ENCODE measurements around the gene ZNF526. TPM values are rescaled to one million over a fixed set of nuclear protein-coding genes. Genes with fewer than 3 reads are reported as not detected.

The ZNF526 gene
- total RNA-seq, 2 donors from 2014 or later, result 7.9 to 10.3 TPM

DNA sequence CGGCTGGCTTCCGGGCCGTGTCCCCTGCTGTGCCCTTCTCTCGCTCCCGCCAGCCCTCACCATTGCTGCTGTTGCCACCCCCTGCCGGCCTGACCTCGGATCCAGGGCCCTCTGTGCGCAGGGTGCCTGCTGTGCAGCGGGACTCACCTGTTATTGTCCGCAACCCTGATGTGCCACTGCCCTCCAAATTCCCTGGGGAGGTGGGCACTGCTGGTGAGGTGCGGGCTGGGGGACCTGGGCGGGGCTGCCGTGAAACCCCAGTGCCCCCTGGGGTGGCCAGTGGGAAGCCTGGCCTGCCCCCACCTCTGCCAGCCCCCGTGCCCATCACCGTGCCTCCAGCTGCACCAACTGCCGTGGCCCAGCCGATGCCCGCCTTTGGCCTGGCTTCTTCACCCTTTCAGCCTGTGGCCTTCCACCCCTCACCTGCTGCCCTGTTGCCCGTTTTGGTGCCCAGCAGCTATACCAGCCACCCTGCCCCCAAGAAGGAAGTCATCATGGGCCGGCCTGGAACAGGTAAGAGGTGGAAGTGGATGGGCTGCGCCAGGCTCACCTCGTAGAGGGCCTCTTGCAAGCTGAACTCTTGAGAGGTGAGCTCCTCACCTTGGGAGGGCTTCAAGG is 54.1 kb downstream of the ZNF526 start:
- TF ChIP-seq, protein P1, sequence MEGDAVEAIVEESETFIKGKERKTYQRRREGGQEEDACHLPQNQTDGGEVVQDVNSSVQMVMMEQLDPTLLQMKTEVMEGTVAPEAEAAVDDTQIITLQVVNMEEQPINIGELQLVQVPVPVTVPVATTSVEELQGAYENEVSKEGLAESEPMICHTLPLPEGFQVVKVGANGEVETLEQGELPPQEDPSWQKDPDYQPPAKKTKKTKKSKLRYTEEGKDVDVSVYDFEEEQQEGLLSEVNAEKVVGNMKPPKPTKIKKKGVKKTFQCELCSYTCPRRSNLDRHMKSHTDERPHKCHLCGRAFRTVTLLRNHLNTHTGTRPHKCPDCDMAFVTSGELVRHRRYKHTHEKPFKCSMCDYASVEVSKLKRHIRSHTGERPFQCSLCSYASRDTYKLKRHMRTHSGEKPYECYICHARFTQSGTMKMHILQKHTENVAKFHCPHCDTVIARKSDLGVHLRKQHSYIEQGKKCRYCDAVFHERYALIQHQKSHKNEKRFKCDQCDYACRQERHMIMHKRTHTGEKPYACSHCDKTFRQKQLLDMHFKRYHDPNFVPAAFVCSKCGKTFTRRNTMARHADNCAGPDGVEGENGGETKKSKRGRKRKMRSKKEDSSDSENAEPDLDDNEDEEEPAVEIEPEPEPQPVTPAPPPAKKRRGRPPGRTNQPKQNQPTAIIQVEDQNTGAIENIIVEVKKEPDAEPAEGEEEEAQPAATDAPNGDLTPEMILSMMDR (IDR thresholded peaks at IDR 0.05), result no peak
- peaks cover 30% of the 10 kb centered on the region for H3K36me3 ChIP-seq
- no peak overlapping the region for H3K4me3 ChIP-seq
- ATAC-seq (ENCODE audit: insufficient number of reproducible peaks, low FRiP score, low read depth) (no peak), DNase-seq (ENCODE audit: low spot score) (no peak)
- H3K9me3 ChIP-seq, result no peaks in the 10 kb centered on the region
- no peak overlapping the region for H3K27ac ChIP-seq
- peaks cover 50 to 84% of the 10 kb centered on the region in 2 donors for H3K4me1 ChIP-seq (ENCODE audit: control insufficient read depth in 1 of 2, low read depth in 2 of 2)
- no peaks in the 10 kb centered on the region for H3K27me3 ChIP-seq (replicated peaks; ENCODE audit: insufficient read depth)

DNA sequence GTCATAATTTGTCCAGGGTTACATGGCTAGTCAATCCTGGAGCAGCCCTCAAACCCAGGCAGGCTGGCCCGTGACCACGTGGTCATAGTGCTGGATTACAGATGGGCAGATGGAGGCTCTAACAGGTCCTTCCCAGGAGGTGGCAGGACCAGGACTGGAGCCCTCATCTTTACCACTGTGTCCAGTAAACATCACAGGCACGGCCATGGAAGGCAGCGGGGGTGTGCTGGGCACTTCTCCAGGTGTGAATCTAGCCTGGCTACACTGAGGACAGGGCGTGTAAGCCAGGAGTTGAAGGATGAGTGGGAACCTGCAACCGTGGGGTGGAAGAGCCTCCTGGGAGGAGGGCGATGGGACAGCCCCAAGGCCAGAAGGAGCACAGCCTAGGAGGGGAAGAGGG is 55.0 kb downstream of the ZNF526 start:
- TF ChIP-seq, protein P1 (IDR thresholded peaks at IDR 0.05), result no peak
- Histone ChIP-seq H3K9me3 (no peaks in the 10 kb centered on the region), H3K36me3 (peaks cover 30% of the 10 kb centered on the region), H3K4me1 (ENCODE audit: control insufficient read depth in 1 of 2, low read depth in 2 of 2) (peaks cover 50 to 83% of the 10 kb centered on the region in 2 donors), H3K27ac (peak overlapping the region; percentile 14 to 31), H3K4me3 (no peak overlapping the region), H3K27me3 (replicated peaks; ENCODE audit: insufficient read depth) (no peaks in the 10 kb centered on the region)
- DNase-seq (ENCODE audit: low spot score), result no peak
- no peak for ATAC-seq (ENCODE audit: insufficient number of reproducible peaks, low FRiP score, low read depth)

DNA sequence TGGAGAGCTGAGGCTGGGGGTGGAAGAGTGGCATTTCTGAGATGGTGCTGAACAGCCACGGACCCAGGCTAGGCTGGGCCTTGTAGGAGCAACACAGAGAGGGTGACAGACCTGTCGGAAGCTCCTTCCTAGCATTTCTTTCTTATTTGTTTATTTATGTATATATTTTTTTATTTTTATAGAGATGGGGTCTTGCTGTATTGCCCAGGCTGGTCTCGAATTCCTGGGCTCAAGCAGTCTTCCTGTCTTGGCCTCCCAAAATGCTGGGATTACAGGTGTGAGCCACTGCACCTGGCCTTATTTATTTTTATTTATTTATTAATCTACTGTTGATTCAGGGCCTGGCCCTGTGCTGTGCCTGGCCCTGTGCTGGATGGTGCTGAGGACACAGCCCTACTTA is 55.4 kb downstream of the ZNF526 start:
- no peak for ATAC-seq (ENCODE audit: insufficient number of reproducible peaks, low FRiP score, low read depth)
- no peak for DNase-seq (ENCODE audit: low spot score)
- H3K9me3 ChIP-seq, result no peaks in the 10 kb centered on the region
- H3K27ac ChIP-seq, result peak overlapping the region; percentile 91 to 95
- H3K4me1 ChIP-seq (ENCODE audit: control insufficient read depth in 1 of 2, low read depth in 2 of 2), result peaks cover 49 to 79% of the 10 kb centered on the region in 2 donors
- H3K4me3 ChIP-seq, result no peak overlapping the region
- H3K27me3 ChIP-seq (replicated peaks; ENCODE audit: insufficient read depth), result no peaks in the 10 kb centered on the region
- H3K36me3 ChIP-seq, result peaks cover 30% of the 10 kb centered on the region
- TF ChIP-seq, protein P1 (IDR thresholded peaks at IDR 0.05), result no peak

DNA sequence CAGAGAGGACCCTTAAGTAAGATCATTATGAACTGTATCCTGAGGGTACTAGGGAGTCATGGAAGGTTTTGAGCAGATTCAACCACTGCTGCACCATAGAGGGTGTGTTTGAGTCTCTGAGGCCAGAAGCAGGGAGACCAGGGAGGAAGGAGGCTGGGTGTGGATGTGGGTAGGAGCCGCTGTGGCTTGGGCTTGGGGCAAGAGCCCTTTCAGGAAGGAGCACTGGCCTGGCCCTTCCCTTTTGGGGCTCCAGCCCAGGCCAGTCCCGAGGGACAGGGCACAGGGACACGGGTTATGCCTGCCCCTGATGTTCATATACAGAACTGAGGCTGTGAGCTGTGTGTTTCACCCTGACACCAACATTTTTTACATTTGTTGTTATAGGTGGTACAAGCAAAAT is 56.2 kb downstream of the ZNF526 start:
- H3K27me3 ChIP-seq (replicated peaks; ENCODE audit: insufficient read depth), result no peaks in the 10 kb centered on the region
- TF ChIP-seq, protein P1 (IDR thresholded peaks at IDR 0.05), result no peak
- H3K9me3 ChIP-seq, result no peaks in the 10 kb centered on the region
- peaks cover 30% of the 10 kb centered on the region for H3K36me3 ChIP-seq
- H3K27ac ChIP-seq, result peak overlapping the region; percentile 91 to 95
- ATAC-seq (ENCODE audit: insufficient number of reproducible peaks, low FRiP score, low read depth) (no peak), DNase-seq (ENCODE audit: low spot score) (no peak)
- H3K4me1 ChIP-seq (ENCODE audit: control insufficient read depth in 1 of 2, low read depth in 2 of 2), result peaks cover 43 to 74% of the 10 kb centered on the region in 2 donors
- no peak overlapping the region for H3K4me3 ChIP-seq

DNA sequence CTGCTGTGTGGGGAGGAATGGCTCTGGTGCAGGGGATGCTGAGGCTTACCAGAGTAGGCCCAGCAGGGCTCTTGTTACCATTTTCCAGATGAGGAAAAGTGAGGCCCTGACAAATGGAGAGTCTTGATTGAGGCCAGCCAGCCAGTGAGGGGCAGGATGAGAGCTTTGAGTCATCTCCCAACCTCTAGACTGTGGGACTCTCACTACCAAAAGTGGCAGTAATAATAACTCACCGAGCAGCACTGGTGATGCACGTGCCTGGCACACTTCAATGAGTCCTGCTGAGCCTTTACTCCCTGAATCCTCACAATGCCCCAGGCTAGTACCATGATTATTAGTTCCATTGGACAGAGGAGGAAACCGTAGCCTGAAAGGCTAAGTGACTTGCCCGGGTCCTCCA is 56.7 kb downstream of the ZNF526 start:
- Histone ChIP-seq H3K27ac (peak overlapping the region; percentile 91 to 95), H3K36me3 (peaks cover 30% of the 10 kb centered on the region), H3K4me1 (ENCODE audit: control insufficient read depth in 1 of 2, low read depth in 2 of 2) (peaks cover 46 to 74% of the 10 kb centered on the region in 2 donors)

More for the DNA sequence above, 56.7 kb downstream of the ZNF526 start:
- ATAC-seq (ENCODE audit: insufficient number of reproducible peaks, low FRiP score, low read depth) (no peak), DNase-seq (ENCODE audit: low spot score) (no peak)
- Histone ChIP-seq H3K9me3 (no peaks in the 10 kb centered on the region), H3K4me3 (no peak overlapping the region), H3K27me3 (replicated peaks; ENCODE audit: insufficient read depth) (no peaks in the 10 kb centered on the region)
- TF ChIP-seq, protein P1 (IDR thresholded peaks at IDR 0.05), result no peak

Other genes with a start within 250 kb of the ZNF526 start
- under 1 TPM in 1 of 2 donors, not detected in 1; 0.14 TPM for gene ATP1A3, start 226.1 kb upstream of the ZNF526 start, total RNA-seq
- 10 to 100 TPM; 22.3 to 24.8 TPM for gene GRIK5, start 150.1 kb upstream of the ZNF526 start, total RNA-seq
- gene ZNF574, start 144.1 kb upstream of the ZNF526 start, total RNA-seq, result 10 to 100 TPM; 20.4 to 24.2 TPM
- 1 to 10 TPM in 1 of 2 donors, under 1 TPM in 1; 0.85 to 5.8 TPM for gene POU2F2, start 87.9 kb upstream of the ZNF526 start, total RNA-seq
- 10 to 100 TPM; 21.7 to 33.2 TPM for gene DEDD2, start 2.6 kb upstream of the ZNF526 start, total RNA-seq
- 10 to 100 TPM; 23.7 to 26.9 TPM for gene GSK3A, start 22.3 kb downstream of the ZNF526 start, total RNA-seq
- gene ERF, start 34.8 kb downstream of the ZNF526 start, total RNA-seq, result 10 to 100 TPM; 46.6 to 49.8 TPM
- 100 to 1,000 TPM in 1 of 2 donors, 10 to 100 TPM in 1; 57.1 to 112 TPM for gene CIC, start 48.9 kb downstream of the ZNF526 start, total RNA-seq
- gene PRR19, start 81.8 kb downstream of the ZNF526 start, total RNA-seq, result not detected
- 1 to 10 TPM in 1 of 2 donors, not detected in 1; 1.8 TPM for gene PAFAH1B3, start 82.3 kb downstream of the ZNF526 start, total RNA-seq
- not detected for gene TMEM145, start 93.0 kb downstream of the ZNF526 start, total RNA-seq
- 10 to 100 TPM; 19.5 to 24.4 TPM for gene MEGF8, start 105.3 kb downstream of the ZNF526 start, total RNA-seq
- gene CNFN, start 170.0 kb downstream of the ZNF526 start, total RNA-seq, result not detected
- gene LIPE, start 207.1 kb downstream of the ZNF526 start, total RNA-seq, result 1 to 10 TPM; 4.5 to 7.3 TPM
- 1 to 10 TPM in 1 of 2 donors, not detected in 1; 1.6 TPM for gene CXCL17, start 222.6 kb downstream of the ZNF526 start, total RNA-seq